HepG2 (cell line): ENCODE measurements around the gene CARHSP1. TPM values are rescaled to one million over a fixed set of nuclear protein-coding genes. Genes with fewer than 3 reads are reported as not detected.

Experiments used
- BCL3 ChIP-seq: sonication (generic); formaldehyde crosslinking; IDR thresholded peaks from 2 replicates; pipeline ENCODE4 v1.5.1; 2020; ENCODE audit warnings: mild to moderate bottlenecking, missing genetic modification reagents, moderate library complexity
- CSRNP1 ChIP-seq: sonication (generic); formaldehyde crosslinking; IDR thresholded peaks from 2 replicates; pipeline ENCODE4 v1.8.1; 2023; ENCODE audit warnings: mild to moderate bottlenecking, missing genetic modification reagents
- HMGXB4 ChIP-seq, 2 experiments: sonication (generic) in 1 of 2; formaldehyde crosslinking in 1 of 2; IDR thresholded peaks; 2 replicates each; pipeline versions ENCODE4 v1.4.0 to v1.6.1; 2018 to 2020; ENCODE audit warnings: missing genetic modification reagents in 2 of 2, borderline replicate concordance in 1 of 2, low read depth in 1 of 2, mild to moderate bottlenecking in 1 of 2, missing biosample characterization in 1 of 2
- JDP2 ChIP-seq: sonication (generic); formaldehyde crosslinking; IDR thresholded peaks from 2 replicates; pipeline ENCODE4 v1.8.1; 2022; ENCODE audit warnings: missing genetic modification reagents, borderline replicate concordance
- NFYB ChIP-seq: sonication (generic); formaldehyde crosslinking; IDR thresholded peaks from 2 replicates; pipeline ENCODE4 v1.4.0; 2020; ENCODE audit warnings: missing genetic modification reagents
- PCBP2 ChIP-seq: fragments of 200-400 bp; formaldehyde crosslinking; optimal IDR thresholded peaks from 2 replicates; pipeline ENCODE3; 2018; ENCODE audit warnings: low read length, low read depth; ENCODE audit not compliant: poor library complexity, severe bottlenecking
- ZNF281 ChIP-seq: sonication (generic); formaldehyde crosslinking; IDR thresholded peaks from 2 replicates; pipeline ENCODE4 v1.4.0; 2020; ENCODE audit warnings: missing genetic modification reagents, borderline replicate concordance
- ZNF318 ChIP-seq: sonication (generic); formaldehyde crosslinking; IDR thresholded peaks from 2 replicates; pipeline ENCODE4 v1.4.0; 2020; ENCODE audit warnings: mild to moderate bottlenecking, missing genetic modification reagents
- ZNF580 ChIP-seq: IDR thresholded peaks from 2 replicates; pipeline ENCODE4 v1.6.1; 2016; ENCODE audit warnings: low read depth, borderline replicate concordance
- polyA plus RNA-seq, 8 experiments: library from polyadenylated mRNA; depleted of rRNA in 3 of 8; stranded (reverse) in 7 of 8; unstranded in 1 of 8; fragments of >200 nt; fragmentation: Illumina TruSeq in 4 of 8; extraction: Trizol in 4 of 8; gene quantifications; 2 replicates each; pipeline versions ENCODE4 v1.2.1 to v1.2.3, GENCODE V29; 2011 to 2016; ENCODE audit warnings: low read depth in 4 of 8, missing spikeins in 1 of 8, mixed read lengths in 1 of 8; ENCODE audit not compliant: insufficient read depth in 1 of 8
- total RNA-seq, 5 experiments: library from RNA; depleted of rRNA; stranded (reverse); fragments of >200 nt; fragmentation: Illumina TruSeq; extraction: Trizol; gene quantifications; 2 replicates each; pipeline ENCODE4 v1.2.3, GENCODE V29; 2016; ENCODE audit warnings: low read depth in 1 of 5

CARHSP1 gene
- total and polyA plus RNA-seq, 2 of the 13 experiments (the other 11 are each of a cell fraction or from before 2014, with no cell fraction given): 173 to 345 TPM

- TF ChIP-seq JDP2 (CRISPR knock-in tag): no peak
- TF ChIP-seq ZNF281 (CRISPR knock-in tag): no peak; the same call in 1 of the 2 replicates
- TF ChIP-seq BCL3 (CRISPR knock-in tag): 0 out of 2 replicates have a peak, but pooled peaks have one; percentile 51
- no peak for TF ChIP-seq ZNF580
- no peak for TF ChIP-seq PCBP2
- TF ChIP-seq ZNF318 (CRISPR knock-in tag): no peak
- 0 out of 4 replicates have a peak, but pooled peaks of 1 of the 2 experiments have one; percentile 10 for TF ChIP-seq HMGXB4 (CRISPR knock-in tag; IDR thresholded peaks at IDR 0.05; ENCODE audit: borderline replicate concordance in 1 of 2, low read depth in 1 of 2)
- TF ChIP-seq NFYB (CRISPR knock-in tag): 0 out of 2 replicates have a peak, but pooled peaks have one; percentile 47
- peak; percentile 45; the same call in 1 of the 2 replicates for TF ChIP-seq CSRNP1 (CRISPR knock-in tag)
Observed at GRCh38 chr16:8869212-8869987, 594 bp upstream of the CARHSP1 start (continued).
